Measurements from ENCODE around the gene FNBP1.

FNBP1 gene

GRCh38 chr9:129871046-129871445, 171.9 kb downstream of the FNBP1 start:
- DNase-seq, result no peak

- no peak for DNase-seq
Measured at GRCh38 chr9:129869585-129870501, 173.1 kb downstream of the FNBP1 start.

GRCh38 chr9:129868872-129869486, 174.0 kb downstream of the FNBP1 start:
- no peak for DNase-seq

- no peak for DNase-seq
Measured at GRCh38 chr9:129868023-129868871, 174.7 kb downstream of the FNBP1 start.

- no peak for DNase-seq
Measured at GRCh38 chr9:129867136-129868022, 175.6 kb downstream of the FNBP1 start.

- DNase-seq, result no peak
Measured at GRCh38 chr9:129866394-129867135, 176.4 kb downstream of the FNBP1 start.

- DNase-seq, result no peak
Measured at GRCh38 chr9:129865668-129866320, 177.2 kb downstream of the FNBP1 start.

GRCh38 chr9:129864991-129865647, 177.9 kb downstream of the FNBP1 start:
- DNase-seq, result no peak

GRCh38 chr9:129863059-129863690, 179.8 kb downstream of the FNBP1 start:
- no peak for DNase-seq

GRCh38 chr9:129861447-129861827, 181.6 kb downstream of the FNBP1 start:
- no peak for DNase-seq

- no peak for DNase-seq
Measured at GRCh38 chr9:129860653-129861446, 182.1 kb downstream of the FNBP1 start.

GRCh38 chr9:129858167-129858962, 184.6 kb downstream of the FNBP1 start:
- DNase-seq, result no peak

GRCh38 chr9:129857207-129857606, 185.8 kb downstream of the FNBP1 start:
- DNase-seq, result no peak

GRCh38 chr9:129854588-129855110, 188.3 kb downstream of the FNBP1 start:
- DNase-seq, result no peak

GRCh38 chr9:129853614-129854013, 189.4 kb downstream of the FNBP1 start:
- DNase-seq, result no peak

- no peak for DNase-seq
Measured at GRCh38 chr9:129852579-129852978, 190.4 kb downstream of the FNBP1 start.

GRCh38 chr9:129851821-129852220, 191.2 kb downstream of the FNBP1 start:
- no peak for DNase-seq

Measured in NCI-H1930 (cell line).